ENCODE measurements around the gene KIT. TPM values are rescaled to one million over a fixed set of nuclear protein-coding genes. Genes with fewer than 3 reads are reported as not detected.

The KIT gene
- total RNA-seq, 1 donor from 2014 or later, result 7.4 TPM

DNA sequence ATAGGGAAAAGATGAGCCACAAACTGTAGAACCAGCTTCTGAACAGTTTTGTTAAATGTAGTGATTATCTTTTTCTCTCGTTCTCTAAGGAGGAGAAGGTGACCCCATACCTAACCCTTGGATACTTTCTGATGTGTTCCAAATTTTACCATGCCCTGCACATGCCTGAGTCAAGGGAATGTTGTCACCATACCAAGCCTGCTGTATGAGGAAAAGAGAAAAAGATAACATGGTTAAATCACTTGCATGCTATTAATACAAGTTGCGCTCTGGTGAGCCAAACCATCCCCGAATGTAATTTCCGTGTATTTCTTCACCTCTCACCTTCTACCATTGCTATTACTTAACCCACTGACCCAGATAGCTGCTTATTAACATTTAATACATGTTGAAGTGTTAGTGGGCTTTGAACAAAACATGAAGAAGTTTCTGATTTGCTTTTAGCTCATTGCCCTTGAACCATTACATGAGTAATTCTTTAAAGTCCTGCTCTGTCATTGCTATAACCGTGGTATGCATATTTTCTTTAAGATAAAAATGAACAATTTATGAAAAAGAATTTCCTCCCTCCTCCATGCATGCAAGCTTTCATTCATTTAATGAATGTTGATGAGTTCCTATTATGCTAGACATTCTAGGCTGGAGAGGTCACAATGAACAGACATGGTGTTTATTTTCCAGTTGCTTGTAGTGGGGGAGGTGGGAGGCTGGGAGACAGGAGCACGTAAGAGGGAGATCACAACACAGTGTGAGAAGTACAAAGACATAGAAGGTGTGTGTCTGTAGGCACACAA is 13.6 kb upstream of the KIT start:
- no peak for DNase-seq (ENCODE audit: low spot score in 2 of 2, unreplicated experiment in 2 of 2)
- Mint-ChIP-seq H3K9me3 (no peaks in the 10 kb centered on the region), H3K4me1 (peaks cover 27% of the 10 kb centered on the region), H3K27ac (peak overlapping the region; percentile 89), H3K27me3 (ENCODE audit: low read depth) (no peaks in the 10 kb centered on the region), H3K36me3 (no peaks in the 10 kb centered on the region), H3K4me3 (no peak overlapping the region)
- TF ChIP-seq, protein P1, sequence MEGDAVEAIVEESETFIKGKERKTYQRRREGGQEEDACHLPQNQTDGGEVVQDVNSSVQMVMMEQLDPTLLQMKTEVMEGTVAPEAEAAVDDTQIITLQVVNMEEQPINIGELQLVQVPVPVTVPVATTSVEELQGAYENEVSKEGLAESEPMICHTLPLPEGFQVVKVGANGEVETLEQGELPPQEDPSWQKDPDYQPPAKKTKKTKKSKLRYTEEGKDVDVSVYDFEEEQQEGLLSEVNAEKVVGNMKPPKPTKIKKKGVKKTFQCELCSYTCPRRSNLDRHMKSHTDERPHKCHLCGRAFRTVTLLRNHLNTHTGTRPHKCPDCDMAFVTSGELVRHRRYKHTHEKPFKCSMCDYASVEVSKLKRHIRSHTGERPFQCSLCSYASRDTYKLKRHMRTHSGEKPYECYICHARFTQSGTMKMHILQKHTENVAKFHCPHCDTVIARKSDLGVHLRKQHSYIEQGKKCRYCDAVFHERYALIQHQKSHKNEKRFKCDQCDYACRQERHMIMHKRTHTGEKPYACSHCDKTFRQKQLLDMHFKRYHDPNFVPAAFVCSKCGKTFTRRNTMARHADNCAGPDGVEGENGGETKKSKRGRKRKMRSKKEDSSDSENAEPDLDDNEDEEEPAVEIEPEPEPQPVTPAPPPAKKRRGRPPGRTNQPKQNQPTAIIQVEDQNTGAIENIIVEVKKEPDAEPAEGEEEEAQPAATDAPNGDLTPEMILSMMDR (IDR thresholded peaks at IDR 0.05; ENCODE audit: unreplicated experiment), result no peak

DNA sequence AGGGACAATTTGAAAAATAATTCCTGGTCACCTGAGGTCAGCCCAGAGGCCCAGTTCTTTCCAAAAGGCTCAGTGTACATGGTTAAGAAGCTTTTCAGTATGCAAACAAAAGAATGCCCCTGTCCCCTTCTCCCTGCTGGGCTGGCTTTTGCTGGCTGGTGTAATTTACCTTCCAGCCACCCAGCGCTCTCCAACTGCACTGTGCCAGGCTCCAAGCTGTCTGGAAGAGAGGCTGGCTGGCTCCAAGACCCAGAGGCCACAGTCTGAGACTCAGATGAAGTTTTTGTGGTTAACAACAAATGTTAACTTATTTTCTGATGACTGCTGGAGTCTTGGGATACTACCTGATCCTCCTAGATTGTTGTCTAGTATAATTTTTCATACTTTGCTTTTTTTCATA is 11.9 kb upstream of the KIT start:
- peak overlapping the region; percentile 82 for H3K27ac Mint-ChIP-seq
- H3K36me3 Mint-ChIP-seq, result no peaks in the 10 kb centered on the region

DNA sequence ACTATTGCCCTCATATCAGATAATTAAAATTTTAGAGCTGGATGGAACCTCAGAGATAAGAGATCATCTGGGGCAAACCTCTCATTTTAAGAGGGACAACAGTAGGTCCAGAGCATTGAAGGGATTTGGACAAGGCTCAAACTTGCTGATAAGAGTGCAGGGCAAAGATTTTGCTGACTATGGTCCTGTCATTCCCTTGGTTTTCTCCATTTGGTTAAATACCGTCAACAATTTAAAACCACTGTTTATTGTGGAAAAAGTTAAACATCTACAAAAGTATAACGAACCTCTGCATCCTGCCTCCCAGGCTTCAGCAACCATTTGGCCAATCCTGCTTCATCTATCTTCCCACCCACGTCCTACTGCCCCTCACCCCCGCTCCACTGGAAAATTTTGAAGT is 10.7 kb upstream of the KIT start:
- Mint-ChIP-seq H3K27me3 (ENCODE audit: low read depth) (no peaks in the 10 kb centered on the region), H3K9me3 (no peaks in the 10 kb centered on the region), H3K27ac (no peak overlapping the region), H3K4me3 (no peak overlapping the region), H3K4me1 (peaks cover 27% of the 10 kb centered on the region), H3K36me3 (no peaks in the 10 kb centered on the region)
- TF ChIP-seq, protein P1 (IDR thresholded peaks at IDR 0.05; ENCODE audit: unreplicated experiment), result no peak
- no peak for DNase-seq (ENCODE audit: low spot score in 2 of 2, unreplicated experiment in 2 of 2)

More for the DNA sequence above, 11.9 kb upstream of the KIT start:
- no peak for DNase-seq (ENCODE audit: low spot score in 2 of 2, unreplicated experiment in 2 of 2)
- Mint-ChIP-seq H3K4me1 (peaks cover 27% of the 10 kb centered on the region), H3K4me3 (no peak overlapping the region), H3K27me3 (ENCODE audit: low read depth) (no peaks in the 10 kb centered on the region), H3K9me3 (no peaks in the 10 kb centered on the region)
- TF ChIP-seq, protein P1 (IDR thresholded peaks at IDR 0.05; ENCODE audit: unreplicated experiment), result no peak

DNA sequence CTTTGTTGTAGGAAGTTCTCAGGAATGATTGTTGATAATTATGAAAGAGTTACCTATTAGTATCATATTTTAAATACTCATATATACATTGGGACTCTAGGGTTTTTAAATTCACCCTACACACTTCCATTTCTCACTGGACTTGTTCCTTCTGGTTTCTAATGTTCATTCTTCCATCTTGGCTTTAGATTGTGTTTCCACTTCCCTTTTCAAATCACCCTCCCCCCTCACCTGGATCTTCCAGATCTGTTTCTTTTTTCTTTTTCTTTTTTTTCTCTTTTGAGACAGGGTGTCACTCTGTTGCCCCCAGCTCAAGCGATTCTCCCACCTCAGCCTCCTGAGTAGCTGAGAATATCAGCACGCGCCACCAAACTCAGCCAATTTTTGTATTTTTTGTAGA is 6.7 kb upstream of the KIT start:
- TF ChIP-seq, protein P1 (IDR thresholded peaks at IDR 0.05; ENCODE audit: unreplicated experiment), result no peak
- DNase-seq (ENCODE audit: low spot score in 2 of 2, unreplicated experiment in 2 of 2), result no peak
- Mint-ChIP-seq H3K36me3 (no peaks in the 10 kb centered on the region), H3K27ac (no peak overlapping the region), H3K4me1 (peaks cover 7% of the 10 kb centered on the region), H3K27me3 (ENCODE audit: low read depth) (peaks cover 22% of the 10 kb centered on the region), H3K4me3 (no peak overlapping the region), H3K9me3 (no peaks in the 10 kb centered on the region)

DNA sequence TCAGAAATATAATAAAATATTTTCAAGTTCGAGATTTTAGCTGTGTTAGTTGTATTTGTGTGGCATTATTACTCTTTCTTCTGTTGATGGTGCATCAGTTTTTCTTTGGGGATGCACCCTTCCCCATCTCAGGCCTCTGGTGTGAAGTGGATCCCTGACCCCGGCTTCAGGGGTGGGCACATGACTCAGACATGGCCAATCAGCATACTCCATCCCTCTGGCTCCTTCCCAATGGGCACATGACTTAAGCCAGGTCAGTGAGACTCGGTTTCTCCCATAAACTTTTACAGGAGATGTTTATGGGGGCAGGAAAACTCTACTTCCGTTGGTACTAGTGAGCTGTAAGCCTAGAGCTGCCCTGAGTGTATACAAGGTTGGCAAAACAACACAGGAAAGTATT is 3.0 kb upstream of the KIT start:
- TF ChIP-seq, protein P1 (IDR thresholded peaks at IDR 0.05; ENCODE audit: unreplicated experiment), result no peak
- no peak for DNase-seq (ENCODE audit: low spot score in 2 of 2, unreplicated experiment in 2 of 2)
- peaks cover 54% of the 10 kb centered on the region for H3K27me3 Mint-ChIP-seq (ENCODE audit: low read depth)
- no peaks in the 10 kb centered on the region for H3K36me3 Mint-ChIP-seq
- H3K9me3 Mint-ChIP-seq, result no peaks in the 10 kb centered on the region
- no peak overlapping the region for H3K4me3 Mint-ChIP-seq
- no peak overlapping the region for H3K27ac Mint-ChIP-seq
- H3K4me1 Mint-ChIP-seq, result peaks cover 5% of the 10 kb centered on the region

All from mesothelial cell of epicardium (in vitro differentiated cells).